Gastrocnemius medialis (tissue), 4 donors: Measurements from ENCODE around the gene IL13RA2. TPM values are rescaled to one million over a fixed set of nuclear protein-coding genes. Genes with fewer than 3 reads are reported as not detected.

Source experiments
- ATAC-seq, 2 donors: fragments of 150-250 bp; one replicate each; pipeline ENCODE4 v1.9.1; 2016
- DNase-seq, 2 donors: peaks; one replicate each; pipeline ENCODE4 v3.0.0-alpha.2; 2019
- H3K27ac ChIP-seq, 4 donors: fragments of 200-600 bp; sonication (generic); 1 replicate in 1 of 4; 2 replicates in 3 of 4; pipeline ENCODE4 v1.5.1; 2016 to 2018; ENCODE audit warnings: mild to moderate bottlenecking in 2 of 4, moderate library complexity in 1 of 4
- H3K27me3 ChIP-seq, 3 donors: fragments of 200-600 bp; sonication (generic) in 2 of 3; 1 replicate in 1 of 3; 2 replicates in 2 of 3; pipeline versions ENCODE4 v1.5.1 to v1.6.0; 2016 to 2019; ENCODE audit warnings: mild to moderate bottlenecking in 1 of 3, moderate library complexity in 1 of 3
- H3K36me3 ChIP-seq, 2 donors: fragments of 200-600 bp; sonication (generic) in 1 of 2; one replicate each; pipeline ENCODE4 v1.5.1; 2017 to 2018
- H3K4me1 ChIP-seq, 2 donors: fragments of 200-600 bp; sonication (generic) in 1 of 2; one replicate each; pipeline ENCODE4 v1.5.1; 2016 to 2017; ENCODE audit warnings: mild to moderate bottlenecking in 2 of 2
- H3K4me3 ChIP-seq, 4 donors: fragments of 200-600 bp; sonication (generic) in 3 of 4; 1 replicate in 1 of 4; 2 replicates in 3 of 4; pipeline ENCODE4 v1.5.1; 2016 to 2019; ENCODE audit warnings: mild to moderate bottlenecking in 2 of 4
- H3K9me3 ChIP-seq, 3 donors: fragments of 200-600 bp; sonication (generic) in 2 of 3; 1 replicate in 1 of 3; 2 replicates in 2 of 3; pipeline ENCODE4 v1.5.1; 2016 to 2019
- CTCF ChIP-seq, 5 experiments: fragments of 450-650 bp in 3 of 5; fragments of 200-600 bp in 2 of 5; sonication (generic) in 2 of 5; IDR thresholded peaks in 4 of 5; conservative IDR thresholded peaks in 1 of 5; 1 replicate in 4 of 5; 2 replicates in 1 of 5; pipeline ENCODE4 v1.5.1; 2016 to 2019; ENCODE audit warnings: antibody characterized with exemption in 5 of 5, mild to moderate bottlenecking in 3 of 5, moderate library complexity in 3 of 5
- POLR2A ChIP-seq, 2 donors: fragments of 450-650 bp; IDR thresholded peaks; one replicate each; pipeline ENCODE4 v1.6.1; 2017; ENCODE audit warnings: antibody characterized with exemption in 2 of 2, mild to moderate bottlenecking in 2 of 2, moderate library complexity in 2 of 2
- in situ Hi-C, 4 donors: fragments of 200-750 bp; cut with MboI; loops; one replicate each; pipeline versions ENCODE4 v1.15.0 to v1.8.0; 2017; ENCODE audit warnings: low sequenced_read_pairs in 4 of 4
- intact Hi-C: fragments of 100-400 bp; cut with DNase I; formaldehyde crosslinking; loops from one replicate; pipeline ENCODE4 v1.15.1; 2023; ENCODE audit warnings: low total_unique reads
- total RNA-seq, 4 donors: library from RNA; depleted of rRNA; stranded (reverse); fragments of >200 nt; gene quantifications; one replicate each; pipeline versions ENCODE4 v1.1.0 to v1.2.3, GENCODE V29; 2016

Gene IL13RA2
- total RNA-seq, 4 donors from 2014 or later = 0.31 TPM; not detected in 3

GRCh38 chrX:114997779-114998178 lies 19.6 kb downstream of the IL13RA2 start:
- in situ Hi-C loops (no loop called here), intact Hi-C loops (no loop called here)
- Histone ChIP-seq H3K27me3 (peaks cover 0 to 2% (median 0%) of the 10 kb centered on the region in 3 donors), H3K36me3 (no peaks in the 10 kb centered on the region), H3K4me1 (no peaks in the 10 kb centered on the region), H3K4me3 (no peak overlapping the region), H3K9me3 (no peaks in the 10 kb centered on the region), H3K27ac (no peak overlapping the region)
- DNase-seq = no peak
- TF ChIP-seq CTCF (IDR thresholded peaks at IDR 0.05 in 4 of 5, conservative IDR thresholded peaks at IDR 0.05 in 1 of 5) = no peak
- TF ChIP-seq POLR2A (IDR thresholded peaks at IDR 0.05) = no peak
- ATAC-seq = no peak

- Histone ChIP-seq H3K27ac (no peak overlapping the region), H3K4me3 (no peak overlapping the region), H3K9me3 (no peaks in the 10 kb centered on the region), H3K27me3 (peaks cover 0 to 4% (median 0%) of the 10 kb centered on the region in 3 donors), H3K4me1 (no peaks in the 10 kb centered on the region), H3K36me3 (no peaks in the 10 kb centered on the region)
- DNase-seq (no peak), ATAC-seq (no peak)
- TF ChIP-seq CTCF (IDR thresholded peaks at IDR 0.05 in 4 of 5, conservative IDR thresholded peaks at IDR 0.05 in 1 of 5) (no peak), POLR2A (IDR thresholded peaks at IDR 0.05) (no peak)
- in situ Hi-C loops = no loop called here
- intact Hi-C loops = no loop called here
These were observed 31.3 kb downstream of the IL13RA2 start for GRCh38 chrX:114985967-114986592.

- no peak for DNase-seq
- Histone ChIP-seq H3K27ac (no peak overlapping the region), H3K36me3 (no peaks in the 10 kb centered on the region), H3K27me3 (no peaks in the 10 kb centered on the region), H3K4me1 (no peaks in the 10 kb centered on the region), H3K9me3 (no peaks in the 10 kb centered on the region), H3K4me3 (no peak overlapping the region)
- no peak for ATAC-seq
- intact Hi-C loops (no loop called here), in situ Hi-C loops (no loop called here)
- TF ChIP-seq POLR2A (IDR thresholded peaks at IDR 0.05) (no peak), CTCF (IDR thresholded peaks at IDR 0.05 in 4 of 5, conservative IDR thresholded peaks at IDR 0.05 in 1 of 5) (no peak)
These were observed 41.1 kb downstream of the IL13RA2 start for GRCh38 chrX:114976292-114976691.

GRCh38 chrX:114973013-114973412 lies 44.4 kb downstream of the IL13RA2 start:
- Histone ChIP-seq H3K9me3 (no peaks in the 10 kb centered on the region), H3K27me3 (no peaks in the 10 kb centered on the region), H3K4me1 (no peaks in the 10 kb centered on the region), H3K36me3 (no peaks in the 10 kb centered on the region), H3K27ac (no peak overlapping the region), H3K4me3 (no peak overlapping the region)
- DNase-seq = no peak
- ATAC-seq = no peak
- no peak for TF ChIP-seq POLR2A (IDR thresholded peaks at IDR 0.05)
- TF ChIP-seq CTCF (IDR thresholded peaks at IDR 0.05 in 4 of 5, conservative IDR thresholded peaks at IDR 0.05 in 1 of 5) = no peak
- in situ Hi-C loops = loop anchor here in 2 of 4 donors (25.0 kb wide), 2 partner anchors 336 to 361 kb away; no protein-coding TSS in a partner anchor
- intact Hi-C loops = no loop called here

- no peak for ATAC-seq
These were observed 46.6 kb downstream of the IL13RA2 start for GRCh38 chrX:114970806-114971205.

More at GRCh38 chrX:114970806-114971205, 46.6 kb downstream of the IL13RA2 start:
- Histone ChIP-seq H3K4me1 (no peaks in the 10 kb centered on the region), H3K36me3 (no peaks in the 10 kb centered on the region), H3K9me3 (no peaks in the 10 kb centered on the region), H3K4me3 (no peak overlapping the region), H3K27ac (no peak overlapping the region), H3K27me3 (no peaks in the 10 kb centered on the region)
- TF ChIP-seq POLR2A (IDR thresholded peaks at IDR 0.05) = no peak
- TF ChIP-seq CTCF (IDR thresholded peaks at IDR 0.05 in 4 of 5, conservative IDR thresholded peaks at IDR 0.05 in 1 of 5) = no peak
- intact Hi-C loops (no loop called here), in situ Hi-C loops (loop anchor here in 2 of 4 donors (25.0 kb wide), 2 partner anchors 334 to 359 kb away; no protein-coding TSS in a partner anchor)
- DNase-seq = no peak
